ENCODE results near the gene DPCD. TPM values are rescaled to one million over a fixed set of nuclear protein-coding genes. Genes with fewer than 3 reads are reported as not detected.

DPCD gene
- total and polyA plus RNA-seq, 2 of the 8 experiments (the other 6 are each of a cell fraction or from before 2014, with no cell fraction given) = 21.2 to 31.4 TPM

DNA sequence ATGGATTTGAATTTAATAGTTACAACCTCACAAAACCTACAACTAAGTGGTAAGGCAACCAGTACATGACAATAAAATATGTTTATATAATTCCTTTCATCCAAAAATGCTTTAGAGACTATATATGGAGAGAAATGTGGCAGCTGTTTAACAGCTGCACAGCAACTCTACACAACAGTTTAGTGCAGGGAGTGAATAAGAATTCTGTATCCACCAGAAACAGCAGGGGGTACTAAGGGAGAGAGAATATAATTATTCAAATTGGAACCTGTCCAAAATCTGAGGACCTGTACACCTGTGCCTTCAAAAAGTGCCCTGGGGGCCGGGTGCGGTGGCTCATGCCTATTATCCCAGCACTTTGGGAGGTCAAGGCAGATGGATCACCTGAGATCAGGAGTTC is 49.7 kb upstream of the DPCD start:
- Histone ChIP-seq H3K4me1 (replicated peaks in 1 of 4; ENCODE audit: control insufficient read depth in 3 of 4, insufficient read depth in 4 of 4, low read length in 3 of 4) (no peaks in the 10 kb centered on the region), H3K18ac (ENCODE audit: extremely low read depth, low read length) (no peak overlapping the region), H3K9me3 (ENCODE audit: insufficient read depth in 2 of 2, low read depth in 1 of 2, low read length in 1 of 2) (no peaks in the 10 kb centered on the region), H3K27me3 (replicated peaks in 1 of 4; ENCODE audit: control insufficient read depth in 3 of 4, extremely low read depth in 1 of 4, insufficient read depth in 3 of 4, low read length in 3 of 4) (no peaks in the 10 kb centered on the region), H4K8ac (ENCODE audit: extremely low read depth, insufficient read depth, low read length) (no peak overlapping the region), H3K14ac (ENCODE audit: insufficient read length) (no peak overlapping the region), H4K20me1 (replicated peaks in 1 of 2; ENCODE audit: control insufficient read depth in 1 of 2, insufficient read depth in 2 of 2, low read length in 2 of 2) (no peaks in the 10 kb centered on the region), H2BK12ac (ENCODE audit: low read depth, low read length) (no peak overlapping the region), H3K36me3 (ENCODE audit: control insufficient read depth in 2 of 4, insufficient read depth in 4 of 4, low read length in 3 of 4) (peaks cover 0 to 7% (median 1%) of the 10 kb centered on the region in 4 experiments; a peak in 1 of 8 replicates), H3K4ac (replicated peaks; ENCODE audit: insufficient read length, low read depth, low read length) (no peak overlapping the region), H3K56ac (replicated peaks; ENCODE audit: insufficient read length, low read depth, low read length) (no peak overlapping the region), H2BK120ac (replicated peaks; ENCODE audit: low read depth, low read length) (no peak overlapping the region), H3K4me3 (ENCODE audit: extremely low read depth in 1 of 4, insufficient read depth in 2 of 4, low read depth in 3 of 4, low read length in 4 of 4) (no peak overlapping the region), H3K79me2 (ENCODE audit: control insufficient read depth in 1 of 2, insufficient read depth in 2 of 2, low read length in 2 of 2) (no peaks in the 10 kb centered on the region), H2BK15ac (ENCODE audit: low read length) (no peak overlapping the region), H3K27ac (ENCODE audit: low read depth, low read length) (no peak overlapping the region), H3K9ac (replicated peaks in 1 of 4; ENCODE audit: extremely low read depth in 1 of 4, low read depth in 3 of 4, low read length in 3 of 4) (no peak overlapping the region), H2AFZ (ENCODE audit: low read length) (no peak overlapping the region), H2AK5ac (ENCODE audit: low read depth, low read length) (no peak overlapping the region), H3K79me1 (ENCODE audit: low read depth, low read length) (no peaks in the 10 kb centered on the region), H4K5ac (ENCODE audit: insufficient read length, low read depth, low read length) (no peak overlapping the region), H3K23ac (ENCODE audit: insufficient read length) (no peak overlapping the region), H2BK20ac (ENCODE audit: low read length) (no peak overlapping the region), H3K23me2 (ENCODE audit: low read depth, low read length) (no peaks in the 10 kb centered on the region), H3K4me2 (ENCODE audit: insufficient read depth in 1 of 2, low read depth in 2 of 2, low read length in 2 of 2) (no peak overlapping the region), H4K91ac (replicated peaks; ENCODE audit: insufficient read length, low read length) (no peak overlapping the region), H2BK5ac (ENCODE audit: low read depth, low read length) (no peak overlapping the region)
- TF ChIP-seq NANOG (IDR thresholded peaks at IDR 0.05; ENCODE audit: insufficient read depth, low read depth, low read length, poor library complexity, severe bottlenecking) = no peak
- TF ChIP-seq TAF7 (optimal IDR thresholded peaks at IDR 0.05; ENCODE audit: borderline replicate concordance, low read depth, low read length) = no peak
- no peak for TF ChIP-seq SRF (IDR thresholded peaks at IDR 0.05; ENCODE audit: low read depth, low read length)
- TF ChIP-seq, protein P1, sequence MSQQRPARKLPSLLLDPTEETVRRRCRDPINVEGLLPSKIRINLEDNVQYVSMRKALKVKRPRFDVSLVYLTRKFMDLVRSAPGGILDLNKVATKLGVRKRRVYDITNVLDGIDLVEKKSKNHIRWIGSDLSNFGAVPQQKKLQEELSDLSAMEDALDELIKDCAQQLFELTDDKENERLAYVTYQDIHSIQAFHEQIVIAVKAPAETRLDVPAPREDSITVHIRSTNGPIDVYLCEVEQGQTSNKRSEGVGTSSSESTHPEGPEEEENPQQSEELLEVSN (IDR thresholded peaks at IDR 0.05) = no peak
- DNase-seq (ENCODE audit: low read depth in 1 of 2, low spot score in 2 of 2) = no peak
- CTCF ChIA-PET (ENCODE audit: partially characterized antibody) = interaction anchor here (1.2 to 10.1 kb wide), 5 partner anchors 9 to 324 kb away, joined by 3 to 60 read pairs (median 12); no protein-coding TSS in a partner anchor
- POLR2A ChIA-PET (ENCODE audit: partially characterized antibody) = interaction anchor here (0.8 kb wide), 1 partner anchor 325 kb away, joined by 3 read pairs; no protein-coding TSS in a partner anchor
- WGBS, 2 experiments (ENCODE audit: extremely low coverage in 1 of 2, insufficient coverage in 1 of 2, insufficient read length in 1 of 2, insufficient replicate concordance in 2 of 2, low coverage in 1 of 2, low lambda C conversion rate in 2 of 2, missing lambda C conversion rate in 1 of 2) = 87% methylated on average over 2 of the region's 2 CpGs; no CpG with 5 or more reads in 1 of the 2 experiments
- no peak for FAIRE-seq

Data from H1 (cell line).